Endodermal cell (in vitro differentiated cells): ENCODE data around the gene PSMG3. TPM values are rescaled to one million over a fixed set of nuclear protein-coding genes. Genes with fewer than 3 reads are reported as not detected.

Source experiments
- DNase-seq: peaks from one replicate; pipeline ENCODE4 v3.0.0-alpha.2; 2017
- H3K27ac ChIP-seq: 2 replicates; pipeline ENCODE4 v1.5.1; 2013; ENCODE audit warnings: mild to moderate bottlenecking, low read depth, low read length, moderate library complexity
- H3K27me3 ChIP-seq: 2 replicates; pipeline ENCODE4 v1.6.1; 2013; ENCODE audit warnings: mild to moderate bottlenecking, low read length, moderate library complexity; ENCODE audit not compliant: insufficient read depth, control insufficient read depth, poor library complexity, severe bottlenecking
- H3K36me3 ChIP-seq: 2 replicates; pipeline ENCODE4 v1.7.0; 2013; ENCODE audit warnings: mild to moderate bottlenecking, low read length, moderate library complexity; ENCODE audit not compliant: control insufficient read depth, insufficient read depth
- H3K4me1 ChIP-seq: one replicate; pipeline ENCODE4 v1.7.0; 2013; ENCODE audit warnings: low read length; ENCODE audit not compliant: control insufficient read depth, insufficient read depth
- H3K4me3 ChIP-seq: 2 replicates; pipeline ENCODE4 v1.5.1; 2013; ENCODE audit warnings: mild to moderate bottlenecking, low read length, moderate library complexity
- H3K9ac ChIP-seq: 2 replicates; pipeline ENCODE4 v1.6.1; 2013; ENCODE audit warnings: mild to moderate bottlenecking, low read length, moderate library complexity; ENCODE audit not compliant: poor library complexity, severe bottlenecking; ENCODE audit errors: extremely low read depth
- H3K9me3 ChIP-seq: 2 replicates; pipeline ENCODE4 v1.6.1; 2013; ENCODE audit warnings: mild to moderate bottlenecking, low read length, moderate library complexity; ENCODE audit not compliant: control insufficient read depth
- H3K27ac Mint-ChIP-seq: 2 replicates; pipeline ENCODE4 v1.8.0; 2020; ENCODE audit warnings: mixed read lengths
- H3K27me3 Mint-ChIP-seq: 2 replicates; pipeline ENCODE4 v1.8.0; 2021; ENCODE audit warnings: mild to moderate bottlenecking, mixed read lengths; ENCODE audit not compliant: insufficient read depth
- H3K36me3 Mint-ChIP-seq: 2 replicates; pipeline ENCODE4 v1.8.0; 2020; ENCODE audit warnings: low read depth, mixed read lengths
- H3K4me1 Mint-ChIP-seq: 2 replicates; pipeline ENCODE4 v1.8.0; 2020; ENCODE audit warnings: mixed read lengths
- H3K4me3 Mint-ChIP-seq: 2 replicates; pipeline ENCODE4 v1.8.0; 2020; ENCODE audit warnings: mild to moderate bottlenecking, moderate library complexity, mixed read lengths
- H3K9me3 Mint-ChIP-seq: 2 replicates; pipeline ENCODE4 v1.8.0; 2020; ENCODE audit warnings: mild to moderate bottlenecking, mixed read lengths
- WGBS, 2 experiments: methylation state at CpG; one replicate each; pipeline versions ENCODE4 v1.1.5 to v1.1.7; 2013; ENCODE audit warnings: missing lambda C conversion rate in 2 of 2, mixed read lengths in 1 of 2; ENCODE audit not compliant: insufficient coverage in 1 of 2, insufficient read length in 1 of 2; 5-methylcytosine and 5-hydroxymethylcytosine counted together
- total RNA-seq, 2 donors: library from RNA; stranded (reverse); fragmentation: NEBNext Ultra II Directional in 1 of 2; extraction: Animal tissue kit (Norgen Biotek cat#: 25700) in 1 of 2; gene quantifications; 2 replicates in 1 of 2; 3 replicates in 1 of 2; pipeline ENCODE4 v1.2.1, GENCODE V29; 2021
- TF ChIP-seq, protein P1 (sequence below): fragments of 200-600 bp; sonication (generic); conservative IDR thresholded peaks from 2 replicates; pipeline ENCODE4 v1.5.0; 2021; ENCODE audit warnings: antibody characterized with exemption, mild to moderate bottlenecking

PSMG3 gene
- total RNA-seq, 2 donors from 2014 or later, result 30.1 to 44.3 TPM

DNA sequence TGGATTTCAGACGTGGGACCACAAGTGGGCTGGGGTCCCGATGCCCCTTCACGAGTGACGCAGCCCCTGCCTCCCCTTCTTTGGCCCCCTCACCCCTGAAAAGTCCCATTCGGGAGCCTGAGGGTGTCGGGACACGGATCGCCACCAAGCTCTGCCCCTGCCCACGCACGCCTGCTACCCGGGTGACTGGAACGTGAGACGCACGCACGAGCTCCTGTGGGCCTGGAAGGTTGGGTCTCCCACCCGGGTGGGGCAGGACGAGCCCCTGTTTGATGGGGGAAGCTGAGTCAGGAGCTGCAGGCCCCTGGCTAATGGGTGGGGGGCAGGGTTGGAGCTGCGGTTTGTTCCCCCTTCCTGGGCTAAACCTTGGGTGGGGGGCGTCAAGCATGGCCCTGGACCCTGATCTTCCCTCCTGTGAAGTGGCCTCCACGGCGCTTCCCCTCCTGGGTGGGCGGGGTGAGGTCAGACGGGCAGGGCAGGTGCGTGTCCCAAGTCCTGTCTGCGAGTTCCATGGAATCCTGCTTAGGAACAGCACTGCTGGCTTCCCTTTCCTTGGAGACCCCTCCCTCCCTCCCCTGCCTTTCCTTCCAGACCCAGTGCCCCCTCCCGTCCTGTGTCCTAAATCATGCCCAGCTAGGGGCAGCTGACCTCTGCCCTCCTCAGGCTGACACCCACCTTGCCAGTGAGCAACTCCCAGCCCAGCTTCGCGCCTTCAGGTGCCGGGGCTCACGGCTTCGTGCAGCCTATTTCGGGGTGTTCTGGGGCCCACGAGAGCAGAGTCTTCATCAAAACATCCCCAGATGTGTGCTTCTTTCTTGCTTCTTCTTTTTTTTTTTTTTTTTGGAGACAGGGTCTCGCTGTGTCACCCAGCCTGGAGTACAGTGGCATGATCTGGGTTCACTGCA, 8.5 kb downstream of the PSMG3 start:
- Mint-ChIP-seq H3K4me1 (peaks cover 2% of the 10 kb centered on the region), H3K27me3 (no peaks in the 10 kb centered on the region), H3K27ac (no peak overlapping the region), H3K4me3 (no peak overlapping the region), H3K9me3 (no peaks in the 10 kb centered on the region), H3K36me3 (peaks cover 3% of the 10 kb centered on the region)
- no peak for DNase-seq
- TF ChIP-seq, protein P1, sequence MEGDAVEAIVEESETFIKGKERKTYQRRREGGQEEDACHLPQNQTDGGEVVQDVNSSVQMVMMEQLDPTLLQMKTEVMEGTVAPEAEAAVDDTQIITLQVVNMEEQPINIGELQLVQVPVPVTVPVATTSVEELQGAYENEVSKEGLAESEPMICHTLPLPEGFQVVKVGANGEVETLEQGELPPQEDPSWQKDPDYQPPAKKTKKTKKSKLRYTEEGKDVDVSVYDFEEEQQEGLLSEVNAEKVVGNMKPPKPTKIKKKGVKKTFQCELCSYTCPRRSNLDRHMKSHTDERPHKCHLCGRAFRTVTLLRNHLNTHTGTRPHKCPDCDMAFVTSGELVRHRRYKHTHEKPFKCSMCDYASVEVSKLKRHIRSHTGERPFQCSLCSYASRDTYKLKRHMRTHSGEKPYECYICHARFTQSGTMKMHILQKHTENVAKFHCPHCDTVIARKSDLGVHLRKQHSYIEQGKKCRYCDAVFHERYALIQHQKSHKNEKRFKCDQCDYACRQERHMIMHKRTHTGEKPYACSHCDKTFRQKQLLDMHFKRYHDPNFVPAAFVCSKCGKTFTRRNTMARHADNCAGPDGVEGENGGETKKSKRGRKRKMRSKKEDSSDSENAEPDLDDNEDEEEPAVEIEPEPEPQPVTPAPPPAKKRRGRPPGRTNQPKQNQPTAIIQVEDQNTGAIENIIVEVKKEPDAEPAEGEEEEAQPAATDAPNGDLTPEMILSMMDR, result no peak
- no peaks in the 10 kb centered on the region for H3K27me3 ChIP-seq
- no peak overlapping the region for H3K27ac ChIP-seq
- H3K4me1 ChIP-seq, result no peaks in the 10 kb centered on the region
- no peaks in the 10 kb centered on the region for H3K36me3 ChIP-seq
- H3K9me3 ChIP-seq, result no peaks in the 10 kb centered on the region
- WGBS, 2 experiments, result 92 to 93% methylated on average over 14 to 34 of the region's 34 CpGs
- H3K4me3 ChIP-seq, result no peak overlapping the region
- H3K9ac ChIP-seq, result no peak overlapping the region

DNA sequence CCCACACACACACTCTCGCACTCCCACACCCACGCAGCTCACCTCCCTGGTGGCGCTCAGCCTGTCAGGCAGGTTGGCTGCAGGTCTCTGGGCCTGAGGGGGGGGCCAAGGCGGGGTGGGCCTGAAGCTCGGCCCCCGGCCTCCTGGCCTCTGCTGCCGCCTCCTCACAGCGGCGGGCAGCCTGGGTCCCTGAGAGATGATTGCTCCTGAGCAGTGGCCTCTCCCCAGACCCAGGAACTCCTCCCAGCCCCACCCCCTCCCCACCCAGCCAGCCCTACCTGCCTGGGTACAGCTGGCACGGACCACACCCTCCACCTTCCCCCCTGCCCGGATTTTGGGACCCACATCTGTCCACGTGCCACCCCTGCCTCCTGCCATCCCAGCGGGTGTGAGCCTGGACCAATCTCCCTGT, 9.2 kb downstream of the PSMG3 start:
- Mint-ChIP-seq H3K27ac (no peak overlapping the region), H3K4me1 (peaks cover 4% of the 10 kb centered on the region), H3K36me3 (no peaks in the 10 kb centered on the region), H3K27me3 (no peaks in the 10 kb centered on the region), H3K4me3 (no peak overlapping the region), H3K9me3 (no peaks in the 10 kb centered on the region)
- no peaks in the 10 kb centered on the region for H3K36me3 ChIP-seq
- no peak overlapping the region for H3K9ac ChIP-seq
- no peaks in the 10 kb centered on the region for H3K4me1 ChIP-seq
- H3K9me3 ChIP-seq, result no peaks in the 10 kb centered on the region
- no peak for DNase-seq
- H3K27ac ChIP-seq, result no peak overlapping the region
- H3K4me3 ChIP-seq, result no peak overlapping the region
- H3K27me3 ChIP-seq, result no peaks in the 10 kb centered on the region
- TF ChIP-seq, protein P1, result no peak
- WGBS, 2 experiments, result 89 to 100% methylated on average over 3 to 12 of the region's 13 CpGs

DNA sequence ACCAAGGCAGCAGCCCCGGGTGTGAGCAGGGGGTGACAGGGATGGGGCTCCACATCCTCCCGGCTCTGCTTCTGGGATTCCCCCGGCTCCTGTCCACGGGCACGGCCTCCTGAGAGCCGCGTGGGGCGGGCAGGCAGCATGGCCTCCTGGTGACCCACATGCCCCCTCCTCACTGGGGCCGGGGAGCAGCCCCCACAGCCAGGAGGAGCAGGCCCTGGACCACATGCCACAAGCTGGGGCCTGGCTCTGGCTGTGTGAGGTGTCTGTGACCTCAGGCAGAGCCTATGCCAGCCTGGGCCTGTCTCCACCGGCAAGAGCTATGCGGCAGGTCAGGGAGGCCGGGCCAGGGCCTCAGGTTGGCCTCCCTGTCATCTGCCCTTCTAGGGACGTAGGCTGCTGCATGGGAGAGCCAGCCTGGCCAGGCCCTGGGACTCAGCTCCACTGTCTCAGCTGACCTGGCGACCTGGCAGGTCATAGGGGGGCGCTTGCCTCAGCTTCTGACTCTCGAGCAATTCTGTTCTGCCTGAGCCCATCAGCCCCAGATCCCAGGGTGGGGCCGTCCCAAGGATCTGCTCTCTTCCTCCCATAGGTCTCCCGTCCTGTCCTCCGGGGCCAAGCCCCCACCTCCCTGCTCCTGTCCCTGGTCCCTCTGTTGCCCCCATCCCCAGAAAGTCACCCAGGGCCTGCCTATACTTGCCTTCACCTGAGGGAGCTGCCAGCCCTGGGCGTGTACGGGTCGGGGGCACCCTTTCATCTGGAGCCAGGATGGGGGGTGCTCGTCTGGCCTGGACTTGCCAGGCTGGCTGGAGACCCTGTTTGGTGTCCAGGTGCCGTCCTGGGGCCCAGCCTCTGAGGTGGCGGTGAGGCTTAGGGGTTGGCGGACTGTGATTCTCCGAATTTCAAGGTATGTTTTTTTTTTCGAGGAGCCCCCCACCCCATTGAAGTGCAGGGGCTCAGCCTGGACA, 9.9 kb downstream of the PSMG3 start:
- H3K36me3 Mint-ChIP-seq, result no peaks in the 10 kb centered on the region
- WGBS, 2 experiments, result 91 to 93% methylated on average over 14 to 28 of the region's 28 CpGs
- TF ChIP-seq, protein P1, result no peak
- Histone ChIP-seq H3K27me3 (no peaks in the 10 kb centered on the region), H3K36me3 (no peaks in the 10 kb centered on the region), H3K9me3 (no peaks in the 10 kb centered on the region), H3K27ac (no peak overlapping the region), H3K4me1 (no peaks in the 10 kb centered on the region), H3K4me3 (no peak overlapping the region), H3K9ac (no peak overlapping the region)
- peak overlapping the region; percentile 48 for H3K27ac Mint-ChIP-seq
- no peaks in the 10 kb centered on the region for H3K27me3 Mint-ChIP-seq
- no peaks in the 10 kb centered on the region for H3K9me3 Mint-ChIP-seq
- peaks cover 10% of the 10 kb centered on the region for H3K4me1 Mint-ChIP-seq
- no peak overlapping the region for H3K4me3 Mint-ChIP-seq
- DNase-seq, result no peak
